Panc1 (cell line): ENCODE measurements around the gene PPCS. TPM values are rescaled to one million over a fixed set of nuclear protein-coding genes. Genes with fewer than 3 reads are reported as not detected.

Source experiments
- ATAC-seq: fragments of 200-7000 bp; cut with Tn5 transposase; 2 replicates; pipeline ENCODE4 v1.9.1; 2020; ENCODE audit warnings: mild to moderate bottlenecking, moderate library complexity
- BruUV-seq: library from RNA; stranded (reverse); fragments of 400-500 nt; replicated peaks from 2 replicates; lab custom pipeline; 2021; lab: Mats Ljungman, UMichigan
- CTCF ChIA-PET: fragments of 300-600 bp; sonication (Branson Sonifier 250); formaldehyde crosslinking; loops from one replicate; lab custom pipeline; 2022; ENCODE audit warnings: antibody characterized with exemption; lab: Charles Lee
- POLR2A ChIA-PET: fragments of 300-600 bp; sonication (Branson Sonifier 250); formaldehyde crosslinking; loops from one replicate; lab custom pipeline; 2022; ENCODE audit warnings: antibody characterized with exemption; lab: Charles Lee
- DNase-seq: peaks from one replicate; pipeline ENCODE4 v3.0.0-alpha.2; 2010; ENCODE audit warnings: low read depth, low spot score
- H3K27ac ChIP-seq: 2 replicates; pipeline ENCODE4 v1.5.1; 2011; ENCODE audit warnings: mild to moderate bottlenecking, low read length, inconsistent platforms
- H3K27me3 ChIP-seq: fragments of 200-500 bp; sonication (Bioruptor generic); 2 replicates; pipeline ENCODE4 v1.6.0; 2014; ENCODE audit warnings: low read length, inconsistent platforms; ENCODE audit not compliant: control insufficient read depth, insufficient read depth
- H3K36me3 ChIP-seq: fragments of 200-500 bp; sonication (Bioruptor generic); 2 replicates; pipeline ENCODE4 v1.5.1; 2014; ENCODE audit warnings: inconsistent platforms, mild to moderate bottlenecking, low read length, moderate library complexity; ENCODE audit not compliant: control insufficient read depth, insufficient read depth
- H3K4me1 ChIP-seq: 2 replicates; pipeline ENCODE4 v1.5.1; 2011; ENCODE audit warnings: inconsistent platforms, mild to moderate bottlenecking, low read length, moderate library complexity; ENCODE audit not compliant: control insufficient read depth, insufficient read depth
- H3K4me3 ChIP-seq, 2 experiments: 2 replicates each; pipeline ENCODE4 v1.5.1; 2011 to 2012; ENCODE audit warnings: low read depth in 2 of 2, low read length in 2 of 2, mild to moderate bottlenecking in 2 of 2, inconsistent platforms in 1 of 2, moderate library complexity in 1 of 2
- H3K9me3 ChIP-seq: fragments of 200-500 bp; sonication (Bioruptor generic); 2 replicates; pipeline ENCODE4 v1.5.1; 2014; ENCODE audit warnings: low read depth, mild to moderate bottlenecking, inconsistent platforms, low read length, moderate library complexity; ENCODE audit not compliant: control insufficient read depth, insufficient read depth
- CTCF ChIP-seq: fragments of 450-650 bp; IDR thresholded peaks from 2 replicates; pipeline ENCODE4 v1.5.1; 2017; ENCODE audit warnings: mild to moderate bottlenecking
- POLR2AphosphoS5 ChIP-seq: IDR thresholded peaks from 2 replicates; pipeline ENCODE4 v1.6.1; 2012; ENCODE audit warnings: mild to moderate bottlenecking, low read depth, low read length, moderate library complexity
- REST ChIP-seq, 2 experiments: IDR thresholded peaks; 2 replicates each; pipeline ENCODE4 v1.6.1; 2011 to 2012; ENCODE audit warnings: low read depth in 2 of 2, control low read depth in 1 of 2, low read length in 1 of 2, mild to moderate bottlenecking in 1 of 2, moderate library complexity in 1 of 2; ENCODE audit not compliant: insufficient read depth in 1 of 2
- SIN3A ChIP-seq: IDR thresholded peaks from 2 replicates; pipeline ENCODE4 v1.6.1; 2012; ENCODE audit warnings: low read depth, mild to moderate bottlenecking, low read length, moderate library complexity, borderline replicate concordance; ENCODE audit not compliant: insufficient read depth
- TCF7L2 ChIP-seq: IDR thresholded peaks from 2 replicates; pipeline ENCODE4 v1.6.1; 2011; ENCODE audit warnings: mild to moderate bottlenecking, low read depth, low read length, inconsistent platforms
- in situ Hi-C: cut with HindIII; loops from 2 replicates; pipeline ENCODE4 v1.10.0; 2016; ENCODE audit warnings: low sequenced_read_pairs, low pct_unique_long_range_greater_than_20kb
- intact Hi-C: fragments of 100-400 bp; cut with micrococcal nuclease; formaldehyde crosslinking; loops from one replicate; pipeline ENCODE4 v1.10.0; 2022; ENCODE audit not compliant: unreplicated experiment
- total RNA-seq: library from RNA; stranded (reverse); gene quantifications from one replicate; pipeline ENCODE4 v1.2.1, GENCODE V29; 2021; ENCODE audit not compliant: unreplicated experiment

The PPCS gene
- total RNA-seq, 1 experiment from 2014 or later = 72.7 TPM

- DNase-seq = no peak
- POLR2A ChIA-PET = no interaction called here
Measured at GRCh38 chr1:42420911-42421585, 35.3 kb upstream of the PPCS start.

GRCh38 chr1:42422737-42423136, 33.6 kb upstream of the PPCS start:
- in situ Hi-C loops (no loop called here), intact Hi-C loops (no loop called here)
- CTCF ChIA-PET = no interaction called here
- Histone ChIP-seq H3K27me3 (no peaks in the 10 kb centered on the region), H3K4me3 (no peak overlapping the region), H3K9me3 (no peaks in the 10 kb centered on the region), H3K4me1 (no peaks in the 10 kb centered on the region), H3K27ac (no peak overlapping the region), H3K36me3 (no peaks in the 10 kb centered on the region)
- POLR2A ChIA-PET = no interaction called here
- ATAC-seq = no peak
- BruUV-seq = no TSS peak
- TF ChIP-seq POLR2AphosphoS5 (no peak), TCF7L2 (no peak), CTCF (no peak), REST (IDR thresholded peaks at IDR 0.05; ENCODE audit: insufficient read depth in 1 of 2, low read depth in 2 of 2, low read length in 1 of 2) (no peak), SIN3A (no peak)
- DNase-seq = no peak

More at GRCh38 chr1:42420911-42421585, 35.3 kb upstream of the PPCS start:
- no TSS peak for BruUV-seq
- intact Hi-C loops = no loop called here
- TF ChIP-seq TCF7L2 (no peak), CTCF (no peak), POLR2AphosphoS5 (no peak), REST (IDR thresholded peaks at IDR 0.05; ENCODE audit: insufficient read depth in 1 of 2, low read depth in 2 of 2, low read length in 1 of 2) (no peak), SIN3A (no peak)
- Histone ChIP-seq H3K4me3 (no peak overlapping the region), H3K27ac (no peak overlapping the region), H3K27me3 (no peaks in the 10 kb centered on the region), H3K36me3 (no peaks in the 10 kb centered on the region), H3K9me3 (no peaks in the 10 kb centered on the region), H3K4me1 (no peaks in the 10 kb centered on the region)
- CTCF ChIA-PET = no interaction called here
- in situ Hi-C loops = no loop called here
- ATAC-seq = no peak
